ENCODE results near the gene INTS3. TPM values are rescaled to one million over a fixed set of nuclear protein-coding genes. Genes with fewer than 3 reads are reported as not detected.

Gene INTS3
- total RNA-seq, 4 donors from 2014 or later: 38.3 to 75.4 (median 43.9) TPM

DNA sequence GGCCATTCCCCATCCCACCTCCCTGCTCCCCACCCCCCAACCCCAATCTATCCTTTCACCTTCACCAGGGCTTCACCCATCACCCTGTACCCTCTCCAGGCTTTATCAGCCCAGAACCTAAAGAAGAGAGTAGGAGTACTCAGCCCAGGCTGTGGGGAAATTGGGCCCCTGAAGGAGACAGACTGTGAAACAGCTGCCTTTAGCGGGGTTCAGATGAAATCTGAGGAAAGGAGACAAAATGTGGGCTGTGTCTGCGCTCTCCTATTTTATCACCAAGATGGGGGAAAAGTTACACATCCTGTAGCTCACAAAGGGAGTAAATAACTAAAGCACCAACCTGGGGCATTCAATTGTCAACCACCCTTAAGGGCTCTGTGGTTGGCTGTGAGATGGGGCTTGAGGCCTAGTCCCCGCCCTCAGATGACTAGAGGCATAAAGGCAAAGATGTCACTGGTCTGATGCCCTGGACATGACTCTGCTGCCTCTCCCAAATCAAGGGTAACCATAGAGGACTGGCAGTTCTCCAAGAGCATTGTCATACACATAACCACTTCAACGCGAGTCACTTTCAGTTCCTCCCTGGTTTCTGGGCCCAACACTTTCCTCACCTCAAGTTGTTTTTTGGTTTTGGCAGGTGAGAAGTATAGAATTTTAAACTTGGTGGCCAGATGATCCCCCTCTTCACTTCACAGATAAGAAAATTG is 77.3 kb downstream of the INTS3 start:
- H3K36me3 ChIP-seq: peaks cover 32% of the 10 kb centered on the region
- H3K4me3 ChIP-seq: no peak overlapping the region
- H3K9me3 ChIP-seq: no peaks in the 10 kb centered on the region
- DNase-seq (ENCODE audit: low spot score in 2 of 2): peak in 1 of 2 donors; percentile 74
- H3K27me3 ChIP-seq: no peaks in the 10 kb centered on the region
- TF ChIP-seq POLR2A (IDR thresholded peaks at IDR 0.05) (no peak), EP300 (IDR thresholded peaks at IDR 0.05) (no peak), POLR2AphosphoS5 (IDR thresholded peaks at IDR 0.05) (no peak)
- TF ChIP-seq, protein P1, sequence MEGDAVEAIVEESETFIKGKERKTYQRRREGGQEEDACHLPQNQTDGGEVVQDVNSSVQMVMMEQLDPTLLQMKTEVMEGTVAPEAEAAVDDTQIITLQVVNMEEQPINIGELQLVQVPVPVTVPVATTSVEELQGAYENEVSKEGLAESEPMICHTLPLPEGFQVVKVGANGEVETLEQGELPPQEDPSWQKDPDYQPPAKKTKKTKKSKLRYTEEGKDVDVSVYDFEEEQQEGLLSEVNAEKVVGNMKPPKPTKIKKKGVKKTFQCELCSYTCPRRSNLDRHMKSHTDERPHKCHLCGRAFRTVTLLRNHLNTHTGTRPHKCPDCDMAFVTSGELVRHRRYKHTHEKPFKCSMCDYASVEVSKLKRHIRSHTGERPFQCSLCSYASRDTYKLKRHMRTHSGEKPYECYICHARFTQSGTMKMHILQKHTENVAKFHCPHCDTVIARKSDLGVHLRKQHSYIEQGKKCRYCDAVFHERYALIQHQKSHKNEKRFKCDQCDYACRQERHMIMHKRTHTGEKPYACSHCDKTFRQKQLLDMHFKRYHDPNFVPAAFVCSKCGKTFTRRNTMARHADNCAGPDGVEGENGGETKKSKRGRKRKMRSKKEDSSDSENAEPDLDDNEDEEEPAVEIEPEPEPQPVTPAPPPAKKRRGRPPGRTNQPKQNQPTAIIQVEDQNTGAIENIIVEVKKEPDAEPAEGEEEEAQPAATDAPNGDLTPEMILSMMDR (IDR thresholded peaks at IDR 0.05): no peak
- peaks cover 24% of the 10 kb centered on the region for H3K4me1 ChIP-seq
- WGBS: 48% methylated on average over 5 of the region's 5 CpGs
- peak overlapping the region; percentile 48 for H3K27ac ChIP-seq

DNA sequence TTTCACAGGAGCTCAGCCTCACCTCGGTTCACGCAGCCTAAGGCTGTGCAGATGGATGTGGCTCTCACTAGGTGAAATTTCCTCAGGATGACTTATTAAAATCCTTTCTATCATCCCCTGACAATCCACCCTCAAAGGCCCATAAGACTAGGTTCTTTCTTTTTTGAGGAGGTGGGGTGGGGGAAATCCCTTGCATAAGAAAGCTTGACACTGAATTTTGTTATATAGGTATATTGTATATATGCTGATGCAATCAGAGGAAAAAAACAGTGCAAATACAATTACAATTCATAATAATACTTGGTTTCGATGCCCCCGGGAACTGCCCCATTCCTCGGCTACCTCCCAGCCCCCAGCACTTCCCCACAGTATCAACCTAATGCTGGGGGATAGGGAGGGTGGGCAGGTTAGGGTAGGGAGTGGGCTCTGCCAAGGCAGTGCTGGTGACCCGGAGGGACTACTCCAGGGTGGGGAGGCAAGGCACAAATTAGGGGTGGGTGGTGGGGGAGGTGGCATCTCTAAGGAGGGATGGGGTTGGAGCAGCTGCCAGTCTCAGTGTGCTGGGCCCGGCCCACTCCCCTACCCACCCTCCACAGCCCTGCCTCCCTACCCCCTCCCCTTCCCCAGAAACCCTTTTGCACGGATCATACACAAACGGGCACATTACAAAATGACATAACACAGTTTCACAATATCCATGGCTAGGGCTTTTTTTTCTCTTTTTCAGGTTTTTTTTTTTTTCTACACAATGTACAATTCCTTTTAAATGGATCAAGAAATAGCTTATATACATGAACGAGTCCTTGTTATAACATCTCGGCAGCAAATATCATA is 78.3 kb downstream of the INTS3 start:
- Histone ChIP-seq H3K27me3 (no peaks in the 10 kb centered on the region), H3K4me1 (peaks cover 24% of the 10 kb centered on the region), H3K36me3 (peaks cover 41% of the 10 kb centered on the region), H3K27ac (peak overlapping the region; percentile 41), H3K4me3 (no peak overlapping the region), H3K9me3 (no peaks in the 10 kb centered on the region)
- TF ChIP-seq POLR2AphosphoS5 (IDR thresholded peaks at IDR 0.05) (no peak), POLR2A (IDR thresholded peaks at IDR 0.05) (no peak), EP300 (IDR thresholded peaks at IDR 0.05) (no peak)
- TF ChIP-seq, protein P1 (IDR thresholded peaks at IDR 0.05): no peak
- 80% methylated on average over 11 of the region's 11 CpGs for WGBS
- DNase-seq (ENCODE audit: low spot score in 2 of 2): no peak

DNA sequence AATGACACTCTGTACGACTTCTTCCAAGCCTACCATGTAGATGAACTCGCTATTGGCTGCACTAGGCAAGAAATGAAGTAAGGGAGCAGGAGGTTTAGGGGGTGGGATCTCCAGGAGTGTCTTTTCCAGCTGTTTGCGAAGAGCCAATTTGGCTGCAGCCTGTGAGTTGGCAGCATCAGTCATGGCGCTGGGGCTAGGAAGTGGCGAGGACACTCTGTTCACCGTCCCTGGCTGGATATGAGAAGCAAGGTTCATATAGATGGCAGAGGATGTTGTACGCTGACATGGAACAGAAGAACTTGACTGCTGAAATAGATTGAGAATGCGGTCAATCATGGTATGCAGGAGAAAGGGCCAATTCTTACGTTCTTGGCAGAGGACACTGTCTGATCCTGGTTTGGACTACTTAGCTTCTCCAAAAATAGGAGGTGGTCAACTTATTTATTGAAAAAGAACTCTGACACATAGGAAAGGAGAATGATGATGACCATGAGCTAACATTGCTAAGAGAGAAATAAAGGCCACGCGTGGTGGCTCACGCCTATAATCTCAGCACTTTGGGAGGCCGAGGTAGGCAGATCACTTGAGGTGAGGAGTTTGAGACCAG is 88.5 kb downstream of the INTS3 start:
- no peak for DNase-seq (ENCODE audit: low spot score in 2 of 2)
- no peaks in the 10 kb centered on the region for H3K27me3 ChIP-seq
- TF ChIP-seq EP300 (IDR thresholded peaks at IDR 0.05): no peak
- no peak for TF ChIP-seq POLR2A (IDR thresholded peaks at IDR 0.05)
- no peak for TF ChIP-seq POLR2AphosphoS5 (IDR thresholded peaks at IDR 0.05)
- TF ChIP-seq, protein P1 (IDR thresholded peaks at IDR 0.05): no peak
- H3K9me3 ChIP-seq: no peaks in the 10 kb centered on the region
- H3K4me1 ChIP-seq: no peaks in the 10 kb centered on the region
- H3K36me3 ChIP-seq: peaks cover 76% of the 10 kb centered on the region
- H3K27ac ChIP-seq: no peak overlapping the region
- no peak overlapping the region for H3K4me3 ChIP-seq
- 84% methylated on average over 13 of the region's 13 CpGs for WGBS

DNA sequence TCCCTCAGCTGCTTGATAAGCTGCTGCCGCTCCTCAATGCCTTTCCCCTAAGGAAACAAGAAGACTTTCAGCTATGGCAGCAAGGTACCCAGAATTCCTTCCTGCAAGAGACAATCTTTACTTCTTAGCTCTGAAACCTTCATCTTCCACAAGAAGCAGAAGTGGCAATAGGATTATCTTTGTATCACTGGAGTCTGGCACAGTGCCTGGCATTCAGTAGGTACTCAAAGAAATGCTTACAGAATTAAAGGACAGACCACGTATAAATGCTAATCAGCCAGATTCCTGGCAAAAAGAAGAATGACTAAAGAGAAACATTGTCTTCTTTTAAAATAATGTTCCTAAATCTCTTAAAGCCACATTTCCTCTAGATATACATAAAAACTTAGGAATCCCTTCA is 91.0 kb downstream of the INTS3 start:
- H3K9me3 ChIP-seq: no peaks in the 10 kb centered on the region

More for the DNA sequence above, 91.0 kb downstream of the INTS3 start:
- TF ChIP-seq POLR2A (IDR thresholded peaks at IDR 0.05) (no peak), EP300 (IDR thresholded peaks at IDR 0.05) (no peak)
- Histone ChIP-seq H3K4me3 (no peak overlapping the region), H3K36me3 (peaks cover 51% of the 10 kb centered on the region), H3K27me3 (no peaks in the 10 kb centered on the region), H3K4me1 (peaks cover 3% of the 10 kb centered on the region), H3K27ac (no peak overlapping the region)
- DNase-seq (ENCODE audit: low spot score in 2 of 2): no peak
- 89% methylated on average over 2 of the region's 2 CpGs for WGBS

Other genes starting within 250 kb of the INTS3 start
- gene S100A6, start 192.1 kb upstream of the INTS3 start, total RNA-seq: 100 to 1,000 TPM; 135 to 264 (median 241) TPM
- not detected for gene S100A5, start 187.1 kb upstream of the INTS3 start, total RNA-seq
- 100 to 1,000 TPM in 3 of 4 donors, 10 to 100 TPM in 1; 89.3 to 229 (median 175) TPM for gene S100A4, start 182.2 kb upstream of the INTS3 start, total RNA-seq
- 100 to 1,000 TPM in 1 of 4 donors, 10 to 100 TPM in 2, not detected in 1; 42.6 to 342 (median 88.0) TPM for gene S100A3, start 178.8 kb upstream of the INTS3 start, total RNA-seq
- 100 to 1,000 TPM; 127 to 519 (median 267) TPM for gene S100A2, start 162.2 kb upstream of the INTS3 start, total RNA-seq
- 100 to 1,000 TPM; 133 to 668 (median 414) TPM for gene S100A16, start 114.9 kb upstream of the INTS3 start, total RNA-seq
- 100 to 1,000 TPM; 252 to 555 (median 445) TPM for gene S100A14, start 111.7 kb upstream of the INTS3 start, total RNA-seq
- 10 to 100 TPM; 28.0 to 55.4 (median 43.1) TPM for gene S100A13, start 100.5 kb upstream of the INTS3 start, total RNA-seq
- 10 to 100 TPM; 17.9 to 33.2 (median 21.1) TPM for gene S100A1, start 99.6 kb upstream of the INTS3 start, total RNA-seq
- 10 to 100 TPM; 56.8 to 78.1 (median 58.2) TPM for gene CHTOP, start 94.0 kb upstream of the INTS3 start, total RNA-seq
- gene SNAPIN, start 69.3 kb upstream of the INTS3 start, total RNA-seq: 10 to 100 TPM; 33.6 to 41.1 (median 35.6) TPM
- 100 to 1,000 TPM in 3 of 4 donors, 10 to 100 TPM in 1; 68.2 to 149 (median 127) TPM for gene ILF2, start 57.1 kb upstream of the INTS3 start, total RNA-seq
- 10 to 100 TPM in 1 of 4 donors, 1 to 10 TPM in 3; 4.7 to 19.2 (median 6.9) TPM for gene NPR1, start 49.4 kb upstream of the INTS3 start, total RNA-seq
- 10 to 100 TPM; 18.3 to 72.3 (median 39.6) TPM for gene SLC27A3, start 47.4 kb downstream of the INTS3 start, total RNA-seq
- 10 to 100 TPM; 25.5 to 64.5 (median 37.1) TPM for gene GATAD2B, start 194.9 kb downstream of the INTS3 start, total RNA-seq
- gene DENND4B, start 218.7 kb downstream of the INTS3 start, total RNA-seq: 10 to 100 TPM; 20.0 to 45.1 (median 31.0) TPM
- gene CRTC2, start 230.6 kb downstream of the INTS3 start, total RNA-seq: 10 to 100 TPM; 19.3 to 36.2 (median 24.5) TPM
- 10 to 100 TPM; 60.0 to 79.5 (median 69.6) TPM for gene SLC39A1, start 235.5 kb downstream of the INTS3 start, total RNA-seq
- 10 to 100 TPM; 16.6 to 41.0 (median 20.3) TPM for gene CREB3L4, start 239.9 kb downstream of the INTS3 start, total RNA-seq
- gene JTB, start 249.6 kb downstream of the INTS3 start, total RNA-seq: 100 to 1,000 TPM; 145 to 213 (median 182) TPM

All from suprapubic skin (tissue), 4 donors.